IMR-90 (cell line): Measurements from ENCODE around the gene PRDM13. TPM values are rescaled to one million over a fixed set of nuclear protein-coding genes. Genes with fewer than 3 reads are reported as not detected.

Experiments
- ATAC-seq: fragments of 200-7000 bp; cut with Tn5 transposase; 2 replicates; pipeline ENCODE4 v1.9.1; 2020; ENCODE audit warnings: low read depth, mild to moderate bottlenecking, moderate library complexity
- Bru-seq: library from RNA; stranded (reverse); fragments of 400-500 nt; gene quantifications from one replicate; lab custom pipeline; 2021; lab: Mats Ljungman, UMichigan
- BruChase-seq, 2 experiments: library from RNA; stranded (reverse); fragments of 400-500 nt; gene quantifications; one replicate each; lab custom pipeline; 2021; lab: Mats Ljungman, UMichigan
- BruUV-seq: library from RNA; stranded (reverse); fragments of 400-500 nt; replicated peaks from 2 replicates; lab custom pipeline; 2021; lab: Mats Ljungman, UMichigan
- CTCF ChIA-PET: fragments of 300-600 bp; formaldehyde crosslinking; extraction: SDS; loops from one replicate; lab custom pipeline; 2021; ENCODE audit warnings: antibody characterized with exemption; lab: Yijun Ruan, JAX
- POLR2A ChIA-PET: fragments of 300-600 bp; sonication (Branson Sonifier 250); formaldehyde crosslinking; loops from one replicate; lab custom pipeline; 2022; ENCODE audit warnings: antibody characterized with exemption; ENCODE audit not compliant: unreplicated experiment; lab: Charles Lee
- DNase-seq: peaks from one replicate; pipeline ENCODE4 v3.0.0; 2013
- H2AFZ ChIP-seq: replicated peaks from 2 replicates; pipeline ENCODE3; 2013; ENCODE audit warnings: low read length, mild to moderate bottlenecking; ENCODE audit not compliant: poor library complexity
- H2AK5ac ChIP-seq: 2 replicates; pipeline ENCODE4 v1.6.1; 2013; ENCODE audit warnings: low read depth, low read length, inconsistent platforms
- H2AK9ac ChIP-seq: replicated peaks from 2 replicates; pipeline ENCODE3; 2013; ENCODE audit warnings: mild to moderate bottlenecking, low read depth, low read length, moderate library complexity; ENCODE audit not compliant: poor library complexity
- H2BK120ac ChIP-seq: 2 replicates; pipeline ENCODE4 v1.6.1; 2013; ENCODE audit warnings: low read depth, low read length, inconsistent platforms
- H2BK15ac ChIP-seq: 3 replicates; pipeline ENCODE4 v1.6.1; 2013; ENCODE audit warnings: low read depth, low read length, inconsistent platforms
- H2BK20ac ChIP-seq: 2 replicates; pipeline ENCODE4 v1.6.1; 2013; ENCODE audit warnings: low read depth, mild to moderate bottlenecking, inconsistent platforms, low read length, moderate library complexity
- H2BK5ac ChIP-seq: 2 replicates; pipeline ENCODE4 v1.6.1; 2013; ENCODE audit warnings: mild to moderate bottlenecking, low read depth, low read length, inconsistent platforms; ENCODE audit not compliant: poor library complexity, severe bottlenecking
- H3K14ac ChIP-seq: replicated peaks from 2 replicates; pipeline ENCODE4 v1.6.1; 2013; ENCODE audit warnings: low read depth, low read length, inconsistent platforms
- H3K18ac ChIP-seq: 2 replicates; pipeline ENCODE4 v1.6.1; 2013; ENCODE audit warnings: low read depth, low read length, control low read depth
- H3K23ac ChIP-seq: 2 replicates; pipeline ENCODE4 v1.6.1; 2013; ENCODE audit warnings: low read depth, low read length, inconsistent platforms
- H3K27ac ChIP-seq: 2 replicates; pipeline ENCODE4 v1.5.1; 2013; ENCODE audit warnings: mild to moderate bottlenecking, control low read depth, low read length; ENCODE audit not compliant: insufficient read depth
- H3K27me3 ChIP-seq: 2 replicates; pipeline ENCODE4 v1.6.1; 2013; ENCODE audit warnings: low read length; ENCODE audit not compliant: control insufficient read depth, insufficient read depth
- H3K36me3 ChIP-seq: 2 replicates; pipeline ENCODE4 v1.6.1; 2013; ENCODE audit warnings: low read length, mixed read lengths; ENCODE audit not compliant: control insufficient read depth, insufficient read depth
- H3K4ac ChIP-seq: 2 replicates; pipeline ENCODE4 v1.6.1; 2013; ENCODE audit warnings: low read depth, low read length, inconsistent platforms
- H3K4me1 ChIP-seq: 2 replicates; pipeline ENCODE4 v1.6.1; 2013; ENCODE audit warnings: low read length, mixed read lengths; ENCODE audit not compliant: control insufficient read depth, insufficient read depth
- H3K4me2 ChIP-seq: 2 replicates; pipeline ENCODE4 v1.6.1; 2013; ENCODE audit warnings: low read depth, mild to moderate bottlenecking, control low read depth, low read length, moderate library complexity
- H3K4me3 ChIP-seq: 2 replicates; pipeline ENCODE4 v1.5.1; 2013; ENCODE audit warnings: low read depth, mild to moderate bottlenecking, control low read depth, low read length, moderate library complexity; ENCODE audit not compliant: insufficient read depth
- H3K56ac ChIP-seq: 2 replicates; pipeline ENCODE4 v1.6.1; 2013; ENCODE audit warnings: low read length, inconsistent platforms; ENCODE audit not compliant: insufficient read depth; ENCODE audit errors: extremely low read depth
- H3K79me1 ChIP-seq, 2 experiments: 2 replicates each; pipeline ENCODE4 v1.6.1; 2013; ENCODE audit warnings: low read length in 2 of 2, inconsistent platforms in 1 of 2, low read depth in 1 of 2
- H3K9ac ChIP-seq: 2 replicates; pipeline ENCODE4 v1.6.1; 2013; ENCODE audit warnings: low read depth, low read length, control low read depth
- H3K9me1 ChIP-seq: 2 replicates; pipeline ENCODE4 v1.6.1; 2013; ENCODE audit warnings: low read length, inconsistent platforms; ENCODE audit not compliant: insufficient read depth
- H3K9me3 ChIP-seq: 2 replicates; pipeline ENCODE4 v1.6.1; 2013; ENCODE audit warnings: low read length; ENCODE audit not compliant: control insufficient read depth, insufficient read depth
- H4K20me1 ChIP-seq: 2 replicates; pipeline ENCODE4 v1.6.1; 2013; ENCODE audit warnings: low read length, inconsistent platforms; ENCODE audit not compliant: insufficient read depth
- H4K5ac ChIP-seq: 2 replicates; pipeline ENCODE4 v1.6.1; 2013; ENCODE audit warnings: mild to moderate bottlenecking, low read depth, low read length, control low read depth
- H4K8ac ChIP-seq, 2 experiments: 2 replicates each; pipeline ENCODE4 v1.6.1; 2013; ENCODE audit warnings: low read depth in 2 of 2, low read length in 2 of 2, control low read depth in 1 of 2, inconsistent platforms in 1 of 2
- H4K91ac ChIP-seq: 2 replicates; pipeline ENCODE4 v1.6.1; 2013; ENCODE audit warnings: low read depth, low read length, inconsistent platforms; ENCODE audit not compliant: insufficient read depth
- BHLHE40 ChIP-seq: fragments of 150-350 bp; IDR thresholded peaks from 2 replicates; pipeline ENCODE4 v1.6.1; 2016; ENCODE audit warnings: mild to moderate bottlenecking, low read depth, low read length
- CEBPB ChIP-seq: IDR thresholded peaks from 2 replicates; pipeline ENCODE4 v1.6.1; 2012; ENCODE audit warnings: low read depth, low read length, improper control_type of control experiment
- CHD1 ChIP-seq: IDR thresholded peaks from 2 replicates; pipeline ENCODE4 v1.6.1; 2012; ENCODE audit warnings: low read depth, low read length, improper control_type of control experiment
- CTCF ChIP-seq: conservative IDR thresholded peaks from 2 replicates; pipeline ENCODE4 v1.5.1; 2012; ENCODE audit warnings: mild to moderate bottlenecking, low read depth, low read length, improper control_type of control experiment
- FOS ChIP-seq: fragments of 150-350 bp; IDR thresholded peaks from 2 replicates; pipeline ENCODE4 v1.6.1; 2016; ENCODE audit warnings: low read depth, low read length
- MAFK ChIP-seq: IDR thresholded peaks from 2 replicates; pipeline ENCODE4 v1.6.1; 2012; ENCODE audit warnings: low read depth, low read length, improper control_type of control experiment
- MAZ ChIP-seq: IDR thresholded peaks from 2 replicates; pipeline ENCODE4 v1.6.1; 2012; ENCODE audit warnings: low read depth, mild to moderate bottlenecking, low read length, improper control_type of control experiment, moderate library complexity, borderline replicate concordance
- MXI1 ChIP-seq: IDR thresholded peaks from 2 replicates; pipeline ENCODE4 v1.6.1; 2012; ENCODE audit warnings: low read depth, mild to moderate bottlenecking, low read length, moderate library complexity, borderline replicate concordance
- NFE2L2 ChIP-seq: fragments of 150-350 bp; IDR thresholded peaks from 2 replicates; pipeline ENCODE4 v1.6.1; 2016; ENCODE audit warnings: low read depth, mild to moderate bottlenecking, low read length
- POLR2A ChIP-seq: IDR thresholded peaks from 2 replicates; pipeline ENCODE4 v1.6.1; 2012; ENCODE audit warnings: mild to moderate bottlenecking, low read depth, low read length
- RAD21 ChIP-seq: IDR thresholded peaks from 2 replicates; pipeline ENCODE4 v1.6.1; 2012; ENCODE audit warnings: low read length, improper control_type of control experiment
- RCOR1 ChIP-seq: IDR thresholded peaks from 2 replicates; pipeline ENCODE4 v1.6.1; 2012; ENCODE audit warnings: mild to moderate bottlenecking, low read length, improper control_type of control experiment; ENCODE audit not compliant: insufficient replicate concordance
- RFX5 ChIP-seq: IDR thresholded peaks from 2 replicates; pipeline ENCODE4 v1.8.0; 2012; ENCODE audit warnings: low read depth, mild to moderate bottlenecking, low read length, moderate library complexity
- SMC3 ChIP-seq: fragments of 150-350 bp; IDR thresholded peaks from 2 replicates; pipeline ENCODE4 v1.6.1; 2016; ENCODE audit warnings: low read depth, mild to moderate bottlenecking, antibody characterized with exemption, low read length, moderate library complexity
- WGBS, 2 experiments: methylation state at CpG; one replicate each; pipeline versions ENCODE4 v1.1.5 to v1.1.7; 2013; ENCODE audit warnings: missing lambda C conversion rate in 2 of 2; ENCODE audit not compliant: insufficient read length in 1 of 2; ENCODE audit errors: extremely low coverage in 2 of 2; 5-methylcytosine and 5-hydroxymethylcytosine counted together
- dilution Hi-C: fragments of 300-500 bp; cut with HindIII; formaldehyde crosslinking; loops from one replicate; pipeline ENCODE4 v1.14.3; 2018; ENCODE audit warnings: low sequenced_read_pairs; ENCODE audit not compliant: unreplicated experiment
- in situ Hi-C: fragments of 300-500 bp; cut with MboI; formaldehyde crosslinking; loops from 3 replicates; pipeline ENCODE4 v1.14.3; 2019; ENCODE audit warnings: low sequenced_read_pairs, inconsistent platforms, mixed read lengths
- intact Hi-C: fragments of 100-400 bp; cut with micrococcal nuclease; formaldehyde crosslinking; loops from 2 replicates; pipeline ENCODE4 v1.10.0; 2022
- long read RNA-seq: library from polyadenylated mRNA; unstranded; transcript quantifications from one replicate; pipeline ENCODE4 v2.0.0, GENCODE V29; 2021; ENCODE audit not compliant: unreplicated experiment
- polyA plus RNA-seq, 3 experiments: library from polyadenylated mRNA; depleted of rRNA; stranded (reverse); fragments of >200 nt; gene quantifications; 2 replicates each; pipeline ENCODE4 v1.2.3, GENCODE V29; 2012; ENCODE audit warnings: low replicate concordance in 1 of 3
- total RNA-seq: library from RNA; depleted of rRNA; stranded (reverse); fragments of >200 nt; gene quantifications from 2 replicates; pipeline ENCODE4 v1.2.3, GENCODE V29; 2012; rRNA removed
- TF ChIP-seq, protein P1 (sequence below): fragments of 150-350 bp; IDR thresholded peaks from 2 replicates; pipeline ENCODE4 v1.6.1; 2017; ENCODE audit warnings: mild to moderate bottlenecking, antibody characterized with exemption, low read length, low read depth

Gene PRDM13
- total RNA-seq (not detected in 2 replicates), polyA plus RNA-seq (2012; rRNA removed) (not detected in 2 replicates), Bru-seq, nascent RNA (not detected), BruChase-seq, experiment 1, labeled RNA remaining after a 6-hour chase (not detected), BruChase-seq, experiment 2, labeled RNA remaining after a 2-hour chase (not detected)
- not detected in 2 replicates for polyA plus RNA-seq (2012; cell fraction: cytosol; rRNA removed)
- polyA plus RNA-seq (2012; cell fraction: nucleus; rRNA removed; ENCODE audit: low replicate concordance) = not detected in 2 replicates
- long read RNA-seq = 0 reads

GRCh38 chr6:99606656-99607415 is at the start of gene PRDM13:
Gene PRDM13, plus strand, starts transcription at chr6:99606833. Its CDS starts 202 bp downstream, at chr6:99607035.
- dilution Hi-C loops (no loop called here), intact Hi-C loops (no loop called here), in situ Hi-C loops (no loop called here)
- no TSS peak for BruUV-seq
- Histone ChIP-seq H2BK120ac (no peak within 1 kb of the TSS), H3K4me1 (no peaks in the 10 kb centered on the region), H2BK5ac (no peak within 1 kb of the TSS), H4K8ac (no peak within 1 kb of the TSS), H4K20me1 (no peaks in the 10 kb centered on the region), H3K4me3 (no peak within 1 kb of the TSS), H2AK5ac (no peak within 1 kb of the TSS), H3K9ac (no peak within 1 kb of the TSS), H2AK9ac (no peak within 1 kb of the TSS), H3K56ac (no peak within 1 kb of the TSS), H3K4me2 (no peak within 1 kb of the TSS), H3K9me3 (peaks cover 11% of the 10 kb centered on the region), H3K23ac (no peak within 1 kb of the TSS; the same call in 1 of the 2 replicates), H3K18ac (no peak within 1 kb of the TSS), H3K4ac (no peak within 1 kb of the TSS), H3K36me3 (no peaks in the 10 kb centered on the region), H2AFZ (peak within 1 kb of the TSS; percentile 44), H3K27me3 (peaks cover 95% of the 10 kb centered on the region), H2BK15ac (no peak within 1 kb of the TSS), H3K9me1 (peaks cover 3% of the 10 kb centered on the region), H3K14ac (no peak within 1 kb of the TSS), H4K91ac (no peak within 1 kb of the TSS), H3K79me1 (no peaks in the 10 kb centered on the region), H2BK20ac (no peak within 1 kb of the TSS), H4K5ac (no peak within 1 kb of the TSS), H3K27ac (no peak within 1 kb of the TSS)
- CTCF ChIA-PET = no interaction called here
- 3% methylated on average over 37 of the region's 54 CpGs; no CpG with 5 or more reads in 1 of the 2 experiments for WGBS, 2 experiments
- POLR2A ChIA-PET = no interaction called here
- DNase-seq (no peak), ATAC-seq (no peak)
- TF ChIP-seq CHD1 (no peak), BHLHE40 (no peak), RCOR1 (no peak), MXI1 (no peak), CEBPB (no peak), MAZ (no peak), NFE2L2 (no peak), RAD21 (no peak), POLR2A (no peak), RFX5 (no peak), FOS (no peak), CTCF (no peak), MAFK (no peak), SMC3 (no peak)
- TF ChIP-seq, protein P1, sequence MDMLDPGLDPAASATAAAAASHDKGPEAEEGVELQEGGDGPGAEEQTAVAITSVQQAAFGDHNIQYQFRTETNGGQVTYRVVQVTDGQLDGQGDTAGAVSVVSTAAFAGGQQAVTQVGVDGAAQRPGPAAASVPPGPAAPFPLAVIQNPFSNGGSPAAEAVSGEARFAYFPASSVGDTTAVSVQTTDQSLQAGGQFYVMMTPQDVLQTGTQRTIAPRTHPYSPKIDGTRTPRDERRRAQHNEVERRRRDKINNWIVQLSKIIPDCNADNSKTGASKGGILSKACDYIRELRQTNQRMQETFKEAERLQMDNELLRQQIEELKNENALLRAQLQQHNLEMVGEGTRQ = no peak
